Measurements from ENCODE around the gene CDK13.

CDK13 gene

DNA sequence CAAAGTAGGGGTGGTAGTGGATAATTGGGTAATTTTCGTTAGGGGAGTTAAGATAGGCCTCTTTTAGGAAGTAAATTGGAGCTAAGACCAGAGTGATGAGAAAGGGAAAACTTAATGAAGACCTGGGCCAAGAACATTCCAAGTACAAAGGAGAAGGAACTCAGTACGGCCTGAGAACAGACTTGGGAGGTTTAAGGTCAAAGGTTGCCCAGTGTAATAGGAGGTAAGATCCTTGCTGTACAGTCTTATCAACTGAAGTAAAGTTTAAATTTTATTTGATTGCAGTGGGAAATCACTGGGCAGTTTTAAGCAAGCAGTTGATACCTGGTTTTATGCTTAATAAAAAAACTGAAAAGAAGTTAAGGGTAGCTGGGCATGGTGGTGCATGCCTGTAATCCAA lies 108.0 kb downstream of the CDK13 start:
- ChIA-PET CTCF (interaction anchor here (0.6 to 3.9 kb wide), 2 partner anchors 13 to 161 kb away, joined by 3 to 24 read pairs; no protein-coding TSS in a partner anchor), POLR2A (no interaction called here)
- H3K36me3 ChIP-seq (ENCODE audit: control insufficient read depth in 2 of 2, insufficient read depth in 1 of 2, low read length in 2 of 2) = peaks cover 10 to 20% of the 10 kb centered on the region in 2 experiments
- peaks cover 3% of the 10 kb centered on the region; the same call in 1 of the 2 replicates for H3K4me1 ChIP-seq (ENCODE audit: control insufficient read depth, insufficient read depth, low read length)
- no peak for TF ChIP-seq ZNF274 (IDR thresholded peaks at IDR 0.05; ENCODE audit: low read length)
- no peak for TF ChIP-seq ZNF274 (tag by site-specific recombination; IDR thresholded peaks at IDR 0.05; ENCODE audit: borderline replicate concordance)
- no peak for TF ChIP-seq KLF8 (tag by site-specific recombination; IDR thresholded peaks at IDR 0.05)
- TF ChIP-seq, protein P1, sequence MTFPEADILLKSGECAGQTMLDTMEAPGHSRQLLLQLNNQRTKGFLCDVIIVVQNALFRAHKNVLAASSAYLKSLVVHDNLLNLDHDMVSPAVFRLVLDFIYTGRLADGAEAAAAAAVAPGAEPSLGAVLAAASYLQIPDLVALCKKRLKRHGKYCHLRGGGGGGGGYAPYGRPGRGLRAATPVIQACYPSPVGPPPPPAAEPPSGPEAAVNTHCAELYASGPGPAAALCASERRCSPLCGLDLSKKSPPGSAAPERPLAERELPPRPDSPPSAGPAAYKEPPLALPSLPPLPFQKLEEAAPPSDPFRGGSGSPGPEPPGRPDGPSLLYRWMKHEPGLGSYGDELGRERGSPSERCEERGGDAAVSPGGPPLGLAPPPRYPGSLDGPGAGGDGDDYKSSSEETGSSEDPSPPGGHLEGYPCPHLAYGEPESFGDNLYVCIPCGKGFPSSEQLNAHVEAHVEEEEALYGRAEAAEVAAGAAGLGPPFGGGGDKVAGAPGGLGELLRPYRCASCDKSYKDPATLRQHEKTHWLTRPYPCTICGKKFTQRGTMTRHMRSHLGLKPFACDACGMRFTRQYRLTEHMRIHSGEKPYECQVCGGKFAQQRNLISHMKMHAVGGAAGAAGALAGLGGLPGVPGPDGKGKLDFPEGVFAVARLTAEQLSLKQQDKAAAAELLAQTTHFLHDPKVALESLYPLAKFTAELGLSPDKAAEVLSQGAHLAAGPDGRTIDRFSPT (tag by site-specific recombination; IDR thresholded peaks at IDR 0.05) = no peak
- no peak for TF ChIP-seq ZNF530 (tag by site-specific recombination; IDR thresholded peaks at IDR 0.05; ENCODE audit: low read depth)
- no peak for TF ChIP-seq ZFP41 (tag by site-specific recombination; IDR thresholded peaks at IDR 0.05; ENCODE audit: borderline replicate concordance)
- no peak for TF ChIP-seq ZSCAN23 (tag by site-specific recombination; IDR thresholded peaks at IDR 0.05)
- TF ChIP-seq ZNF391 (tag by site-specific recombination; IDR thresholded peaks at IDR 0.05; ENCODE audit: borderline replicate concordance, low read depth) = no peak
- no peak for TF ChIP-seq HOXC10 (CRISPR knock-in tag; IDR thresholded peaks at IDR 0.05)
- TF ChIP-seq KLF7 (tag by site-specific recombination; IDR thresholded peaks at IDR 0.05; ENCODE audit: borderline replicate concordance) = no peak
- TF ChIP-seq ZBTB8A (tag by site-specific recombination; IDR thresholded peaks at IDR 0.05) = no peak
- no peak for TF ChIP-seq ZNF214 (tag by site-specific recombination; IDR thresholded peaks at IDR 0.05; ENCODE audit: borderline replicate concordance)
- no peak for TF ChIP-seq ZNF544 (tag by site-specific recombination; IDR thresholded peaks at IDR 0.05)
- TF ChIP-seq ZNF660 (tag by site-specific recombination; IDR thresholded peaks at IDR 0.05) = no peak
- no peak for TF ChIP-seq ZNF174 (tag by site-specific recombination; IDR thresholded peaks at IDR 0.05)
- TF ChIP-seq ZNF341 (tag by site-specific recombination; IDR thresholded peaks at IDR 0.05; ENCODE audit: low read depth) = no peak
- no peak for TF ChIP-seq GLIS1 (tag by site-specific recombination; IDR thresholded peaks at IDR 0.05)
- TF ChIP-seq, protein P2, sequence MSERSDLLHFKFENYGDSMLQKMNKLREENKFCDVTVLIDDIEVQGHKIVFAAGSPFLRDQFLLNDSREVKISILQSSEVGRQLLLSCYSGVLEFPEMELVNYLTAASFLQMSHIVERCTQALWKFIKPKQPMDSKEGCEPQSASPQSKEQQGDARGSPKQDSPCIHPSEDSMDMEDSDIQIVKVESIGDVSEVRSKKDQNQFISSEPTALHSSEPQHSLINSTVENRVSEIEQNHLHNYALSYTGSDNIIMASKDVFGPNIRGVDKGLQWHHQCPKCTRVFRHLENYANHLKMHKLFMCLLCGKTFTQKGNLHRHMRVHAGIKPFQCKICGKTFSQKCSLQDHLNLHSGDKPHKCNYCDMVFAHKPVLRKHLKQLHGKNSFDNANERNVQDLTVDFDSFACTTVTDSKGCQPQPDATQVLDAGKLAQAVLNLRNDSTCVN (tag by site-specific recombination; optimal IDR thresholded peaks at IDR 0.05) = no peak
- TF ChIP-seq, protein P3, sequence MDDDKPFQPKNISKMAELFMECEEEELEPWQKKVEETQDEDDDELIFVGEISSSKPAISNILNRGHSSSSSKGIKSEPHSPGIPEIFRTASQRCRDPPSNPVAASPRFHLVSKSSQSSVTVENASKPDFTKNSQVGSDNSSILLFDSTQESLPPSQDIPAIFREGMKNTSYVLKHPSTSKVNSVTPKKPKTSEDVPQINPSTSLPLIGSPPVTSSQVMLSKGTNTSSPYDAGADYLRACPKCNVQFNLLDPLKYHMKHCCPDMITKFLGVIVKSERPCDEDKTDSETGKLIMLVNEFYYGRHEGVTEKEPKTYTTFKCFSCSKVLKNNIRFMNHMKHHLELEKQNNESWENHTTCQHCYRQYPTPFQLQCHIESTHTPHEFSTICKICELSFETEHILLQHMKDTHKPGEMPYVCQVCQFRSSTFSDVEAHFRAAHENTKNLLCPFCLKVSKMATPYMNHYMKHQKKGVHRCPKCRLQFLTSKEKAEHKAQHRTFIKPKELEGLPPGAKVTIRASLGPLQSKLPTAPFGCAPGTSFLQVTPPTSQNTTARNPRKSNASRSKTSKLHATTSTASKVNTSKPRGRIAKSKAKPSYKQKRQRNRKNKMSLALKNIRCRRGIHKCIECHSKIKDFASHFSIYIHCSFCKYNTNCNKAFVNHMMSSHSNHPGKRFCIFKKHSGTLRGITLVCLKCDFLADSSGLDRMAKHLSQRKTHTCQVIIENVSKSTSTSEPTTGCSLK (tag by site-specific recombination; IDR thresholded peaks at IDR 0.05) = no peak
- TF ChIP-seq, protein P4, sequence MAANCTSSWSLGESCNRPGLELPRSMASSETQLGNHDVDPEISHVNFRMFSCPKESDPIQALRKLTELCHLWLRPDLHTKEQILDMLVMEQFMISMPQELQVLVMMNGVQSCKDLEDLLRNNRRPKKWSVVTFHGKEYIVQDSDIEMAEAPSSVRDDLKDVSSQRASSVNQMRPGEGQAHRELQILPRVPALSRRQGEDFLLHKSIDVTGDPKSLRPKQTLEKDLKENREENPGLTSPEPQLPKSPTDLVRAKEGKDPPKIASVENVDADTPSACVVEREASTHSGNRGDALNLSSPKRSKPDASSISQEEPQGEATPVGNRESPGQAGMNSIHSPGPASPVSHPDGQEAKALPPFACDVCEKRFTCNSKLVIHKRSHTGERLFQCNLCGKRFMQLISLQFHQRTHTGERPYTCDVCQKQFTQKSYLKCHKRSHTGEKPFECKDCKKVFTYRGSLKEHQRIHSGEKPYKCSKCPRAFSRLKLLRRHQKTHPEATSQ (tag by site-specific recombination; IDR thresholded peaks at IDR 0.05) = no peak
- H3K9me3 ChIP-seq (ENCODE audit: control insufficient read depth, insufficient read depth, low read depth, low read length) = no peaks in the 10 kb centered on the region
- no peak overlapping the region for H3K27ac ChIP-seq (ENCODE audit: extremely low read depth, low read depth, low read length)
- H3K4me3 ChIP-seq (ENCODE audit: low read depth, low read length) = no peak overlapping the region
